ENCODE data around the gene GLP1R.

Gene GLP1R

DNA sequence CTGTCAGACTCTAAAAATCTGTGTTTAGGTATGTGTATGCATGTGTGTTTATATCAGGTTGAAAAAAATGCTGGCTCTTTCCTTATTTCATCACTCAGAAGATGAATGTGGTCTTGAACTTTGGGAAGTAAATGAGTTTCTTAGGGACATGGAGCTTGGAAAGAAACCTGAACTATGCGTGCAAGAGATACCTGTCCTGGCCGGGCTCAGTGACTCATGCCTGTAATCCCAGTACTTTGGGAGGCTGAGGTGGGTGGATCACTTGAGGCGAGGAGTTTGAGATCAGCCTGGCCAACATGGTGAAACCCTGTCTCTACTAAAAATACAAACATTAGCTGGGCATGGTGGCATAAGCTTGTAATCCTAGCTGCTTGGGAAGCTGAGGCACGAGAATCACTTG lies 4.4 kb upstream of the GLP1R start:
- TF ChIP-seq, protein P1, sequence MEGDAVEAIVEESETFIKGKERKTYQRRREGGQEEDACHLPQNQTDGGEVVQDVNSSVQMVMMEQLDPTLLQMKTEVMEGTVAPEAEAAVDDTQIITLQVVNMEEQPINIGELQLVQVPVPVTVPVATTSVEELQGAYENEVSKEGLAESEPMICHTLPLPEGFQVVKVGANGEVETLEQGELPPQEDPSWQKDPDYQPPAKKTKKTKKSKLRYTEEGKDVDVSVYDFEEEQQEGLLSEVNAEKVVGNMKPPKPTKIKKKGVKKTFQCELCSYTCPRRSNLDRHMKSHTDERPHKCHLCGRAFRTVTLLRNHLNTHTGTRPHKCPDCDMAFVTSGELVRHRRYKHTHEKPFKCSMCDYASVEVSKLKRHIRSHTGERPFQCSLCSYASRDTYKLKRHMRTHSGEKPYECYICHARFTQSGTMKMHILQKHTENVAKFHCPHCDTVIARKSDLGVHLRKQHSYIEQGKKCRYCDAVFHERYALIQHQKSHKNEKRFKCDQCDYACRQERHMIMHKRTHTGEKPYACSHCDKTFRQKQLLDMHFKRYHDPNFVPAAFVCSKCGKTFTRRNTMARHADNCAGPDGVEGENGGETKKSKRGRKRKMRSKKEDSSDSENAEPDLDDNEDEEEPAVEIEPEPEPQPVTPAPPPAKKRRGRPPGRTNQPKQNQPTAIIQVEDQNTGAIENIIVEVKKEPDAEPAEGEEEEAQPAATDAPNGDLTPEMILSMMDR (IDR thresholded peaks at IDR 0.05), result no peak

DNA sequence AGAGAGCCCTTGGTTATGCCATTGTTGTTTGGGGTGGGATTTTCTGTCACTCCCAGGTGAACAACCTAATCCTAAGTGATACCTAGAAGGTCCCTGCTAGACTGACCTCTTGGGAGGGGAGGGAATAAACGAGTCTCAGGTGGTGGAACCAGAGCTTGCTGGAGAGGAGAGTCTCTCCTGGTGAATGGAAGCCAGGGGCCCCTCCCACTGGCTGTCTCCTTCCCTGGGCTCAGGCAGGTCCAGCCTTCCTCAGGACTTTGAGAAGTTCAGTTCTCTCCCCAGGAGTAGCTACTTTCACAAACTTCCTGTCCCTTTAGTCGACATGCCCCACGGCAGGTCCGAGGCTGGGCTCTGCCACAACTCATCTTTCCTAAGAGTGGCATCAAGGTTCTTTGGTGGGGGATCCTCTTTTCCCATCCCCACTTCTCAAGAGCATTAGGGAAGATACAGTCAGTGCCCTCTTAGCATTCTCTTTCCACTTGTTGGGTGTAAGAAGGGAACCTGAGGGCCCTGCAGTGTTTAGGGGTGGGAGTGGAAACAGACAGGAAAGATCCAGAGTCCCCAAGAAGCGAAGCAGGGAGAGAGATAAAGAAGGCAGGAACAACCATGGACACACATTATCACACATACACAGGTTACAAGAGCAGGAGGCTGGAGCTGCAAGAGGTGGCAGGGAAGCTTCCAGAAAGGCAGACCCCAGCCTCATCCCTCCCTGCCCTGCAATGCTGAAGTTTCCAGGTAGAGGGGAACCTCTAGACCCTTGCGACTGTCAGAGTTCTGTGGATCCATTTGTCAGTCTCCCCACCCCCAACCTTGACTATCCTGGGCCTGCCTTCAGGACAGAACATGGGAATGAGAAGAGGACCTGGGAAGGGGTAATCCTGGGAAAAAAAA lies 900 bp upstream of the GLP1R start:
- TF ChIP-seq, protein P1 (IDR thresholded peaks at IDR 0.05), result no peak

DNA sequence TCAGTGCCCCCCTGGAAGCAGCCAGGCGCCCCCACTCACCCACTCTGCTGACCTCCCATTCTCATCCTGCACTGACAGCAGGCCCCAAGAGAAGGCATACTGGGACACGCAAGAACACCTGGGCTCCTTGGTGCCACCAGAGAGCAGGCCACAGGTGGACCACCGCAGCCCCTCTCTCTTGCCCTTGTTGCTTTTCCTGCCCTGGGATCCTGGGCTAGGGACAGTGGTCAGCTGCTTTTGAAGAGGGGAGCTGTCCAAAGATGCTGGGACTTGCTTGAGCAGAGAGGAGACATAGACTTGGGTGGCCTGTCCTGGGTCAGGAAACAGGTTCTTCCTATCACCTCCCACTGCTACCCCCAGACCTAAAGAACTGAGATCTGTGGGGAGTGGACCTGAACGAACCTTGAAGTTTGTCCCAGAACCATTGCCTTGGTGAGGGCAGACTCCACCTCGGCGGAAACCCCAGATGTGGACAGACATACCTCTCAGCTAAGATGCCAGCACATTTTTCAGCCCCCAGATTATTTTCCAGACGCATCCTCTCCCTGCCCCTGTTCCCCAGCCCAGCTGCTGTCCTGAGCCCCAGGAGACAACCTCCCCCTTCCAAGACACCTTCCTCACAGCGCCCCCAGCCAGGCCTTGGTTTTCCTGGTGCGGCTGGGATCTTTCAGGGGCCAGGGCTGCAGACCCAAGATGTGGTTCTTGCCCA lies 1.1 kb downstream of the GLP1R start:
- TF ChIP-seq, protein P1 (IDR thresholded peaks at IDR 0.05), result no peak

DNA sequence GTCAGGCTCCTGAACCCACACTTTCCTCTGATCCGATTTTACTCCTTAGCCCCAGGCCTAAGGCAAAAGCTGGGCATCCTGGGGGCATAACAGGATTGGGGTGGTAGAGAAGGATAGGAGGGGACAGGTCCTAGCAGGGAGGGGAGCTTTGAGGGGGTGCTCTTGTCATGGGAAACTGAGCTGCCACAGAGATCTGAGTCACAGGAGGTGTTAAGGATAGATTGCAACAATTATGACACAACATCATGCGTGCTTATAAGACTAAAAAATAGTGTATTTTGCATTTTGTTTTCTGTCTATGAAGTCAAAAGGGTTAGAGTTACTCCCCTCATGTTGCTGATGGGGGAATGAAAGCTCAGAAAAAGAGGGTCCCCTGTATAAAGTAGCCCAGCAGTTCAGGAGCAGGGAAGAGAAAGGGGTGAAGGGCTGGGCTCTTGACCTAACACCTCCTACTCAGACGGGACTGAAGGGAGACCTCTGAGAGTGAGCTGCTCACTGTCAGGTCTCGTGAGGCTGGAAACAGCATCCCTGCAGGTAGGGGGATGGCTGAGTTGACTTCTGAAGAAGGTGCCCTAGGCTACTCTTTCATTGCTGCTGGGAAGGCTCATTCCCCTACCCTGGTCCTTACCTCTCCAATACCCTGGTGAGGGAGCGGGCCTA lies 2.0 kb downstream of the GLP1R start:
- TF ChIP-seq, protein P1 (IDR thresholded peaks at IDR 0.05), result no peak

DNA sequence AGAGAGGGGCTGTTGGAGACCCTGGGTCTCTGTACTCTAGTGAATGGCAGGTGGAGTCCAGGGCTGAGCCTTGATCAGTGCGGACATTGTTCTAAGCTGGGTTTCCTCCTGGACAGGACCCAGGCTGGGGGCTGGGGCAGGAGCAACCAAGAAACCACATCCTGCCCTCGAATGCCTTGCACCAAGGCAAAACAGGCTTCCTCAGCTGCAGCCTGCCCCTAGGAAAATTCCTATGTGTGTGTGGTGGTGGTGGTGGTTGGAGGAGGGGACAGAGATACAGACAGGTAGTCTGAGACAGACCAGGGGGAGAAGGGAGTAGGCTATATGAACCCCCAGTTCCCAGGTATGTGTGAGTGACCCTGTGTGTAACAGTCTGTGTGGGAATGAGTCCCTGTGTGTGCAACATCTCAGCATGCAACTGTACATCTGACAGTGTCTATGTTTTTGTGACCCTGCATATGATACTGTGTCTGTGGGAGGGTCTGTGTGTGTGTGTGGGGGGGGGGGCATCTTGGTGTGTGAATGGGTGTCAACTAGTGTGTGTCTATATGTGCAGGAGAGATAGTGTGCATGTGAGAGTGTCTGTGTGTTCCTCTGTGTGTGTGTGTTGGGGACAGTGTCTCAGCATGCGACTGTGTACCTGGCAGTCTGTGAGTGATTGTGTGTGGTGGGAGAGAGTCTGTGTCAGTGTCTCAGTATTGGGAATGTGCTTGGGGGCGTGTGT lies 3.0 kb downstream of the GLP1R start:
- TF ChIP-seq, protein P1 (IDR thresholded peaks at IDR 0.05), result no peak

DNA sequence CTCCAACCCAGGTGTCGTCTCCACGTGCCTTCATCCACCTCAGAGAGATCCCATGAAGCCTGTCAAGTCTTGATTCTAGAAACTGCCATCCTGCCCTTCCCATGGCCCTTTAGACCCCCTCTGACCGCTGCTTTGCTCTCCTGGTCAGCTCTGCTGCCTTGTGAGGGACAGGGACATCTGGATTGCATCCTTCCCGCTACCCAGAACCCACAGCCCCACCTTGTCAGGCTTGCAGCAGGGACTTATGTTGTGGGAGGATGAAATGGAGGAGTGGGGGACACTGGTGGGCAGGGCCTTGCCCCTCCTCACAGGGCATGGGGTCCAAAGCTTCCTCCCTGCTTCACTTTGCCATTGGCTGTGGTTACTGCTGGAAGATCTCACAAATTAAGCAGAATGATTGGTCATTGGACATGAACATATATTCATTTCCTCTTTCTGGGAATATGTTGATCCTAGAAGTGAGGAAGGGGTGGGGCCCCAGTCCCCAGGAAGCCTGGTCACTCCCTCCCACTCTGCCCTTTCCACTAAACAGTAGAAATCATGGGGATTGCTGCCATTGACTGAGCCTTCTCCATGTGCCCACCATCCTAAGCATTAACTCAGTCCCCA lies 4.5 kb downstream of the GLP1R start:
- TF ChIP-seq, protein P1 (IDR thresholded peaks at IDR 0.05), result no peak

All from LNCAP (cell line).